B cell (primary cell): ENCODE data around the gene ARHGAP15. TPM values are rescaled to one million over a fixed set of nuclear protein-coding genes. Genes with fewer than 3 reads are reported as not detected.
A peak's percentile ranks its signal among the peaks of the same experiment; 100 is the strongest.

Experiments
- ATAC-seq: fragments of 200-7000 bp; cut with Tn5 transposase; one replicate; pipeline ENCODE4 v1.10.0; 2021; ENCODE audit warnings: low read depth, mild to moderate bottlenecking, moderate number of reproducible peaks, moderate library complexity
- CTCF ChIA-PET: fragments of 350-600 bp; sonication (Branson Sonifier 250); formaldehyde crosslinking; loops from one replicate; lab custom pipeline; 2021; ENCODE audit warnings: antibody characterized with exemption, inconsistent platforms; lab: Charles Lee
- POLR2A ChIA-PET: fragments of 350-600 bp; sonication (Branson Sonifier 250); formaldehyde crosslinking; loops from one replicate; lab custom pipeline; 2021; ENCODE audit warnings: antibody characterized with exemption; lab: Charles Lee
- DNase-seq: peaks from one replicate; pipeline ENCODE4 v3.0.0; 2013
- H2AFZ ChIP-seq: 2 replicates; pipeline ENCODE4 v1.6.1; 2012; ENCODE audit warnings: mild to moderate bottlenecking, low read depth, low read length; ENCODE audit not compliant: insufficient read depth, poor library complexity, severe bottlenecking
- H3K27ac ChIP-seq, 2 donors: 1 replicate in 1 of 2; 2 replicates in 1 of 2; pipeline ENCODE4 v1.5.1; 2012 to 2013; ENCODE audit warnings: low read length in 2 of 2, mild to moderate bottlenecking in 2 of 2, moderate library complexity in 1 of 2
- H3K27me3 ChIP-seq, 4 experiments: fragments of 200-600 bp in 1 of 4; sonication (generic) in 1 of 4; replicated peaks in 1 of 4; 1 replicate in 2 of 4; 2 replicates in 2 of 4; pipeline versions ENCODE4 v1.6.1 to v1.7.0; 2013 to 2016; ENCODE audit warnings: low read length in 3 of 4, mild to moderate bottlenecking in 2 of 4, mixed read lengths in 1 of 4, moderate library complexity in 1 of 4; ENCODE audit not compliant: insufficient read depth in 4 of 4, control insufficient read depth in 3 of 4; ENCODE audit errors: control extremely low read depth in 1 of 4
- H3K36me3 ChIP-seq, 2 experiments: replicated peaks in 1 of 2; 1 replicate in 1 of 2; 2 replicates in 1 of 2; pipeline versions ENCODE4 v1.6.1 to v1.7.1; 2013; ENCODE audit warnings: low read length in 1 of 2; ENCODE audit not compliant: insufficient read depth in 2 of 2, control insufficient read depth in 1 of 2; ENCODE audit errors: control extremely low read depth in 1 of 2, extremely low read depth in 1 of 2
- H3K4me1 ChIP-seq, 2 donors: fragments of 200-600 bp in 1 of 2; sonication (generic) in 1 of 2; 1 replicate in 1 of 2; 2 replicates in 1 of 2; pipeline versions ENCODE4 v1.5.1 to v1.6.1; 2013 to 2017; ENCODE audit warnings: low read length in 2 of 2; ENCODE audit not compliant: control insufficient read depth in 2 of 2, insufficient read depth in 2 of 2
- H3K4me2 ChIP-seq: replicated peaks from 2 replicates; pipeline ENCODE3; 2012; ENCODE audit warnings: mild to moderate bottlenecking, low read depth, low read length; ENCODE audit not compliant: poor library complexity, severe bottlenecking
- H3K4me3 ChIP-seq, 5 experiments: fragments of 200-600 bp in 1 of 5; sonication (generic) in 1 of 5; 1 replicate in 3 of 5; 2 replicates in 2 of 5; pipeline versions ENCODE4 v1.5.1 to v1.7.0; 2011 to 2016; ENCODE audit warnings: low read length in 4 of 5, mild to moderate bottlenecking in 4 of 5, low read depth in 2 of 5, control low read depth in 1 of 5, moderate library complexity in 1 of 5; ENCODE audit not compliant: insufficient read depth in 1 of 5; ENCODE audit errors: control extremely low read depth in 1 of 5, extremely low read depth in 1 of 5
- H3K79me2 ChIP-seq: fragments of 200-600 bp; sonication (generic); one replicate; pipeline ENCODE4 v1.6.0; 2016; ENCODE audit warnings: low read length; ENCODE audit not compliant: control insufficient read depth, insufficient read depth
- H3K9ac ChIP-seq: fragments of 200-600 bp; sonication (generic); 2 replicates; pipeline ENCODE4 v1.6.1; 2017; ENCODE audit warnings: mild to moderate bottlenecking, low read length, moderate library complexity
- H3K9me3 ChIP-seq, 3 donors: one replicate each; pipeline versions ENCODE4 v1.6.1 to v1.7.1; 2013; ENCODE audit warnings: low read length in 2 of 3; ENCODE audit not compliant: control insufficient read depth in 2 of 3, insufficient read depth in 1 of 3; ENCODE audit errors: control extremely low read depth in 1 of 3
- H4K20me1 ChIP-seq: 2 replicates; pipeline ENCODE4 v1.6.0; 2012; ENCODE audit warnings: mild to moderate bottlenecking, low read length; ENCODE audit not compliant: insufficient read depth, control insufficient read depth, poor library complexity, severe bottlenecking
- H3K27ac Mint-ChIP-seq: one replicate; pipeline ENCODE4 v1.8.0; 2021; ENCODE audit warnings: mixed read lengths
- H3K27me3 Mint-ChIP-seq: one replicate; pipeline ENCODE4 v1.8.0; 2021; ENCODE audit warnings: mixed read lengths
- H3K4me1 Mint-ChIP-seq: one replicate; pipeline ENCODE4 v1.8.0; 2021; ENCODE audit warnings: mixed read lengths
- H3K4me3 Mint-ChIP-seq: one replicate; pipeline ENCODE4 v1.8.0; 2021; ENCODE audit warnings: mixed read lengths
- H3K9me3 Mint-ChIP-seq: one replicate; pipeline ENCODE4 v1.8.0; 2022; ENCODE audit warnings: mixed read lengths; ENCODE audit not compliant: insufficient read depth
- CTCF ChIP-seq: fragments of 200-600 bp; IDR thresholded peaks from one replicate; pipeline ENCODE4 v1.8.0; 2022; ENCODE audit warnings: antibody characterized with exemption, mild to moderate bottlenecking
- EZH2 ChIP-seq: IDR thresholded peaks from 2 replicates; pipeline ENCODE4 v1.6.1; 2012; ENCODE audit warnings: borderline replicate concordance, low read depth, mild to moderate bottlenecking, moderate library complexity, low read length; ENCODE audit not compliant: insufficient read depth, poor library complexity, severe bottlenecking
- WGBS: methylation state at CpG from one replicate; pipeline ENCODE4 v1.1.5; 2013; ENCODE audit warnings: missing lambda C conversion rate; ENCODE audit not compliant: insufficient coverage; 5-methylcytosine and 5-hydroxymethylcytosine counted together
- intact Hi-C: fragments of 100-400 bp; cut with micrococcal nuclease; formaldehyde crosslinking; loops from one replicate; pipeline ENCODE4 v1.10.0; 2022
- polyA plus RNA-seq: library from polyadenylated mRNA; depleted of rRNA; stranded (reverse); fragments of >200 nt; gene quantifications from 2 replicates; pipeline ENCODE4 v1.2.3, GENCODE V29; 2012
- total RNA-seq, 2 donors: library from RNA; stranded (reverse); fragments of 120-200 nt in 1 of 2; gene quantifications; 1 replicate in 1 of 2; 2 replicates in 1 of 2; pipeline versions ENCODE4 v1.2.3 to v1.2.4, GENCODE V29; 2013 to 2022

ARHGAP15 gene
- total and polyA plus RNA-seq, 2 donors (not counting 1 experiment from before 2014, with no cell fraction given) = 58.6 to 187 TPM

- POLR2A ChIA-PET = no interaction called here
- no peak overlapping the region for H2AFZ ChIP-seq
- H3K4me2 ChIP-seq = no peak overlapping the region
- H3K9me3 ChIP-seq = peaks cover 0 to 2% (median 0%) of the 10 kb centered on the region in 3 donors
- H3K4me1 ChIP-seq = peaks cover 44 to 49% of the 10 kb centered on the region in 2 donors
- H3K9me3 Mint-ChIP-seq = no peaks in the 10 kb centered on the region
- H3K27me3 ChIP-seq = no peaks in the 10 kb centered on the region
- H4K20me1 ChIP-seq = no peaks in the 10 kb centered on the region
- intact Hi-C loops = loop anchor here (5.0 kb wide), 1 partner anchor 258 kb away; no protein-coding TSS in a partner anchor
- peaks cover 29% of the 10 kb centered on the region for H3K4me1 Mint-ChIP-seq
- H3K4me3 Mint-ChIP-seq = peak overlapping the region; percentile 20
- H3K27ac Mint-ChIP-seq = peak overlapping the region; percentile 51
- H3K4me3 ChIP-seq = no peak overlapping the region
- H3K79me2 ChIP-seq = peaks cover 49% of the 10 kb centered on the region
- no peak overlapping the region for H3K27ac ChIP-seq
- no peak for DNase-seq
- CTCF ChIA-PET = interaction anchor here (0.8 to 7.0 kb wide), 10 partner anchors 9 to 97 kb away, joined by 3 to 75 read pairs (median 3); no protein-coding TSS in a partner anchor
- no peaks in the 10 kb centered on the region for H3K27me3 Mint-ChIP-seq
- no peaks in the 10 kb centered on the region for H3K36me3 ChIP-seq
- no peak overlapping the region for H3K9ac ChIP-seq
- no CpG with 5 or more reads among the region's 2 CpGs for WGBS
- TF ChIP-seq EZH2 = no peak
- no peak for TF ChIP-seq CTCF
- ATAC-seq = no peak
Observed at GRCh38 chr2:143125717-143126116, 3.5 kb upstream of the ARHGAP15 start.

- intact Hi-C loops = no loop called here
- DNase-seq (no peak), ATAC-seq (no peak)
- no peak for TF ChIP-seq CTCF
- no peak for TF ChIP-seq EZH2
- H4K20me1 ChIP-seq = no peaks in the 10 kb centered on the region
- H3K79me2 ChIP-seq = peaks cover 82% of the 10 kb centered on the region
- no peaks in the 10 kb centered on the region for H3K9me3 Mint-ChIP-seq
- no peaks in the 10 kb centered on the region for H3K27me3 ChIP-seq
- CTCF ChIA-PET = interaction anchor here (0.7 to 8.9 kb wide), 7 partner anchors 9 to 90 kb away, joined by 3 to 130 read pairs (median 6); no protein-coding TSS in a partner anchor
- H3K4me1 ChIP-seq = peaks cover 40 to 62% of the 10 kb centered on the region in 2 donors
- no peaks in the 10 kb centered on the region for H3K27me3 Mint-ChIP-seq
- POLR2A ChIA-PET = interaction anchor here (1.6 kb wide), 1 partner anchor 9 kb away, joined by 7 read pairs; no protein-coding TSS in a partner anchor
- H3K36me3 ChIP-seq = peaks cover 2 to 7% of the 10 kb centered on the region in 2 experiments
- peaks cover 66% of the 10 kb centered on the region for H3K4me1 Mint-ChIP-seq
- peak overlapping the region in 1 of 2 donors; percentile 92 for H3K27ac ChIP-seq
- peak overlapping the region; percentile 77 for H3K4me3 Mint-ChIP-seq
- peaks cover 0 to 2% (median 0%) of the 10 kb centered on the region in 3 donors for H3K9me3 ChIP-seq
- 0% methylated on average over 1 of the region's 2 CpGs for WGBS
- peak overlapping the region; percentile 67 for H3K27ac Mint-ChIP-seq
- H3K4me2 ChIP-seq = peak overlapping the region; percentile 84
- H3K4me3 ChIP-seq = peak overlapping the region in 3 of 5 experiments; percentile 8 to 40 (median 19)
- peak overlapping the region; percentile 86 for H3K9ac ChIP-seq
- H2AFZ ChIP-seq = peak overlapping the region; percentile 47
Observed at GRCh38 chr2:143132355-143132754, 3.1 kb downstream of the ARHGAP15 start.
